GM23338 (cell line): ENCODE measurements around the gene MACO1. TPM values are rescaled to one million over a fixed set of nuclear protein-coding genes. Genes with fewer than 3 reads are reported as not detected.

Source experiments
- ATAC-seq: fragments of 200-7000 bp; cut with Tn5 transposase; 3 replicates; pipeline ENCODE4 v1.9.1; 2020
- DNase-seq: peaks from one replicate; pipeline ENCODE4 v3.0.0-alpha.2; 2015; ENCODE audit warnings: low spot score
- H2AFZ ChIP-seq: fragments of 200-600 bp; sonication (generic); 2 replicates; pipeline ENCODE4 v1.8.0; 2016; ENCODE audit warnings: antibody characterized with exemption, mild to moderate bottlenecking, moderate library complexity
- H3F3A ChIP-seq: fragments of 200-600 bp; sonication (generic); replicated peaks from 2 replicates; pipeline ENCODE4 v1.8.0; 2017; ENCODE audit warnings: antibody characterized with exemption, mixed run types, low read depth
- H3K27ac ChIP-seq: fragments of 200-600 bp; sonication (generic); 2 replicates; pipeline ENCODE4 v1.6.1; 2016; ENCODE audit warnings: low read depth
- H3K27me3 ChIP-seq: fragments of 200-600 bp; sonication (generic); 2 replicates; pipeline ENCODE4 v1.8.0; 2016; ENCODE audit warnings: mild to moderate bottlenecking, mixed run types, moderate library complexity; ENCODE audit not compliant: insufficient read depth
- H3K36me3 ChIP-seq: fragments of 200-600 bp; sonication (generic); 2 replicates; pipeline ENCODE4 v1.8.0; 2016; ENCODE audit warnings: mild to moderate bottlenecking; ENCODE audit not compliant: insufficient read depth
- H3K4me1 ChIP-seq: fragments of 200-600 bp; sonication (generic); 2 replicates; pipeline ENCODE4 v1.8.0; 2016; ENCODE audit warnings: mild to moderate bottlenecking, moderate library complexity; ENCODE audit not compliant: insufficient read depth
- H3K4me2 ChIP-seq: fragments of 200-600 bp; sonication (generic); 2 replicates; pipeline ENCODE4 v1.7.1; 2017; ENCODE audit warnings: mixed run types
- H3K4me3 ChIP-seq: fragments of 200-600 bp; sonication (generic); 2 replicates; pipeline ENCODE4 v1.6.1; 2016; ENCODE audit warnings: mixed run types
- H3K79me2 ChIP-seq: fragments of 200-600 bp; sonication (generic); replicated peaks from 2 replicates; pipeline ENCODE4 v1.8.0; 2017; ENCODE audit warnings: mild to moderate bottlenecking; ENCODE audit not compliant: insufficient read depth
- H3K9me2 ChIP-seq: fragments of 200-600 bp; sonication (generic); 2 replicates; pipeline ENCODE4 v1.8.0; 2017; ENCODE audit not compliant: insufficient read depth
- H4K20me1 ChIP-seq: fragments of 200-600 bp; sonication (generic); replicated peaks from 2 replicates; pipeline ENCODE4 v1.8.0; 2017; ENCODE audit warnings: mild to moderate bottlenecking; ENCODE audit not compliant: insufficient read depth
- H3K27ac Mint-ChIP-seq: 2 replicates; pipeline ENCODE4 v1.8.0; 2020; ENCODE audit warnings: inconsistent platforms, mild to moderate bottlenecking, moderate library complexity, mixed read lengths
- H3K27me3 Mint-ChIP-seq: 3 replicates; pipeline ENCODE4 v1.8.0; 2022; ENCODE audit warnings: low read depth, mild to moderate bottlenecking, moderate library complexity, mixed read lengths, inconsistent platforms; ENCODE audit not compliant: insufficient read depth, poor library complexity
- H3K36me3 Mint-ChIP-seq: 3 replicates; pipeline ENCODE4 v1.8.0; 2021; ENCODE audit warnings: low read depth, mild to moderate bottlenecking, inconsistent platforms, moderate library complexity, mixed read lengths
- H3K4me1 Mint-ChIP-seq: 3 replicates; pipeline ENCODE4 v1.8.0; 2020; ENCODE audit warnings: mild to moderate bottlenecking, inconsistent platforms, mixed read lengths
- H3K4me3 Mint-ChIP-seq: 3 replicates; pipeline ENCODE4 v1.8.0; 2021; ENCODE audit warnings: moderate library complexity, mild to moderate bottlenecking, inconsistent platforms, mixed read lengths
- H3K9me3 Mint-ChIP-seq: 3 replicates; pipeline ENCODE4 v1.8.0; 2020; ENCODE audit warnings: moderate library complexity, mild to moderate bottlenecking, inconsistent platforms, mixed read lengths
- CREB1 ChIP-seq: fragments of 250-450 bp; sonication (Bioruptor Pico); IDR thresholded peaks from 2 replicates; pipeline ENCODE4 v1.5.0; 2020; ENCODE audit warnings: low read depth, mild to moderate bottlenecking, moderate library complexity
- EZH2 ChIP-seq: fragments of 200-600 bp; sonication (generic); IDR thresholded peaks from one replicate; pipeline ENCODE4 v1.8.0; 2017; ENCODE audit warnings: antibody characterized with exemption, mild to moderate bottlenecking, low read depth; ENCODE audit not compliant: unreplicated experiment
- EZH2phosphoT487 ChIP-seq: fragments of 200-600 bp; sonication (generic); IDR thresholded peaks from one replicate; pipeline ENCODE4 v1.8.1; 2018; ENCODE audit warnings: antibody characterized with exemption; ENCODE audit not compliant: unreplicated experiment
- JUNB ChIP-seq: IDR thresholded peaks from one replicate; pipeline ENCODE4 v1.6.1; 2016; ENCODE audit warnings: antibody characterized with exemption; ENCODE audit not compliant: unreplicated experiment
- NANOG ChIP-seq: IDR thresholded peaks from 2 replicates; pipeline ENCODE4 v1.6.1; 2016; ENCODE audit warnings: antibody characterized with exemption, borderline replicate concordance
- POLR2AphosphoS5 ChIP-seq: IDR thresholded peaks from 2 replicates; pipeline ENCODE4 v1.6.1; 2016; ENCODE audit warnings: antibody characterized with exemption, low read depth
- STAT1 ChIP-seq: IDR thresholded peaks from one replicate; pipeline ENCODE4 v1.6.1; 2016; ENCODE audit warnings: antibody characterized with exemption; ENCODE audit not compliant: unreplicated experiment
- ZNF114 ChIP-seq: fragments of 250-450 bp; sonication (Bioruptor Pico); IDR thresholded peaks from 2 replicates; pipeline ENCODE4 v1.5.0; 2020; ENCODE audit warnings: mild to moderate bottlenecking, moderate library complexity
- ZNF331 ChIP-seq: fragments of 250-450 bp; sonication (Bioruptor Pico); IDR thresholded peaks from 2 replicates; pipeline ENCODE4 v1.5.0; 2020; ENCODE audit warnings: low read depth, mild to moderate bottlenecking, moderate library complexity
- polyA plus RNA-seq: library from polyadenylated mRNA; unstranded; fragments of >200 nt; fragmentation: Nextera tagmentation; extraction: Ambion mirVana; gene quantifications from 2 replicates; pipeline ENCODE4 v1.2.1, GENCODE V29; 2016
- total RNA-seq: library from RNA; depleted of rRNA; stranded (reverse); fragments of >200 nt; shearing (Covaris generic); gene quantifications from 2 replicates; pipeline ENCODE4 v1.2.3, GENCODE V29; 2014
- TF ChIP-seq, protein P1 (sequence below): IDR thresholded peaks from one replicate; pipeline ENCODE4 v1.6.1; 2018; ENCODE audit warnings: antibody characterized with exemption; ENCODE audit not compliant: unreplicated experiment
- TF ChIP-seq, protein P2 (sequence below), 2 experiments: fragments of 200-600 bp in 1 of 2; sonication (generic) in 1 of 2; conservative IDR thresholded peaks; 2 replicates each; pipeline versions ENCODE4 v1.5.1 to v1.6.1; 2016 to 2017; ENCODE audit warnings: antibody characterized with exemption in 2 of 2, low read depth in 2 of 2, mild to moderate bottlenecking in 2 of 2, moderate library complexity in 1 of 2
- TF ChIP-seq, protein P3 (sequence below): fragments of 250-450 bp; sonication (Bioruptor Pico); IDR thresholded peaks from 2 replicates; pipeline ENCODE4 v1.5.0; 2020; ENCODE audit warnings: mild to moderate bottlenecking, moderate library complexity
- TF ChIP-seq, protein P4 (sequence below): IDR thresholded peaks from 2 replicates; pipeline ENCODE4 v1.6.1; 2016; ENCODE audit warnings: antibody characterized with exemption

Gene MACO1
- total and polyA plus RNA-seq, 2 experiments from 2014 or later: 9.8 to 10.6 TPM

DNA sequence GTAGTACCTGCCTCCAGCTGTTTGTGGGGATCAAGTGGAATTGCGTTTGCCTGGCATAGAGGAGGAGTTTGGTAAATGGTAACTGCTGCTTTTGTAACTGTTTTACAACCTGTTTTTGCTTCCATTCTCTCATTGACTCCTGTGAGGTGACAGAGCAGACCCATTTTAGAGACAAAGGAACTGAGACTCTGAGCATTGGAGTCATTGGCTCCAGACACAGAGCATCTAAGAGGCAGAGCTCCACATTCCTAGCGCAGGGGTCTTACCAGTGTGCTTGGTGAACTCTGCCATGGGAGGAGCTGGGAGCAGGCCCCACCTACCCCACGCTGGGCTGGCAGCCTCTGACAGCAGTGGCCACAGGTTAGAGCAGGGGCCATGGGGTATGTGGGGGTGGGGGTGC is 115.1 kb downstream of the MACO1 start:
- Histone ChIP-seq H3K4me2 (no peak overlapping the region), H3F3A (0 out of 2 replicates have a peak, but pooled peaks cover 5% of the 10 kb centered on the region), H3K9me2 (no peaks in the 10 kb centered on the region), H3K27me3 (0 out of 2 replicates have a peak, but pooled peaks cover 7% of the 10 kb centered on the region), H3K79me2 (0 out of 2 replicates have a peak, but pooled peaks cover 4% of the 10 kb centered on the region), H2AFZ (no peak overlapping the region), H3K36me3 (no peaks in the 10 kb centered on the region), H3K4me1 (peaks cover 9% of the 10 kb centered on the region; the same call in 1 of the 2 replicates), H4K20me1 (peaks cover 12% of the 10 kb centered on the region; the same call in 1 of the 2 replicates), H3K4me3 (no peak overlapping the region), H3K27ac (no peak overlapping the region)
- DNase-seq (no peak), ATAC-seq (no peak)
- Mint-ChIP-seq H3K9me3 (no peaks in the 10 kb centered on the region; the same call in 2 of the 3 replicates), H3K36me3 (no peaks in the 10 kb centered on the region), H3K27me3 (peaks cover 8% of the 10 kb centered on the region), H3K27ac (no peak overlapping the region), H3K4me3 (no peak overlapping the region), H3K4me1 (peaks cover 10% of the 10 kb centered on the region)
- TF ChIP-seq POLR2AphosphoS5 (no peak), ZNF114 (CRISPR knock-in tag) (no peak), NANOG (no peak), CREB1 (CRISPR knock-in tag) (no peak), STAT1 (no peak), ZNF331 (CRISPR knock-in tag) (no peak), EZH2 (no peak), EZH2phosphoT487 (no peak), JUNB (no peak)
- TF ChIP-seq, protein P1, sequence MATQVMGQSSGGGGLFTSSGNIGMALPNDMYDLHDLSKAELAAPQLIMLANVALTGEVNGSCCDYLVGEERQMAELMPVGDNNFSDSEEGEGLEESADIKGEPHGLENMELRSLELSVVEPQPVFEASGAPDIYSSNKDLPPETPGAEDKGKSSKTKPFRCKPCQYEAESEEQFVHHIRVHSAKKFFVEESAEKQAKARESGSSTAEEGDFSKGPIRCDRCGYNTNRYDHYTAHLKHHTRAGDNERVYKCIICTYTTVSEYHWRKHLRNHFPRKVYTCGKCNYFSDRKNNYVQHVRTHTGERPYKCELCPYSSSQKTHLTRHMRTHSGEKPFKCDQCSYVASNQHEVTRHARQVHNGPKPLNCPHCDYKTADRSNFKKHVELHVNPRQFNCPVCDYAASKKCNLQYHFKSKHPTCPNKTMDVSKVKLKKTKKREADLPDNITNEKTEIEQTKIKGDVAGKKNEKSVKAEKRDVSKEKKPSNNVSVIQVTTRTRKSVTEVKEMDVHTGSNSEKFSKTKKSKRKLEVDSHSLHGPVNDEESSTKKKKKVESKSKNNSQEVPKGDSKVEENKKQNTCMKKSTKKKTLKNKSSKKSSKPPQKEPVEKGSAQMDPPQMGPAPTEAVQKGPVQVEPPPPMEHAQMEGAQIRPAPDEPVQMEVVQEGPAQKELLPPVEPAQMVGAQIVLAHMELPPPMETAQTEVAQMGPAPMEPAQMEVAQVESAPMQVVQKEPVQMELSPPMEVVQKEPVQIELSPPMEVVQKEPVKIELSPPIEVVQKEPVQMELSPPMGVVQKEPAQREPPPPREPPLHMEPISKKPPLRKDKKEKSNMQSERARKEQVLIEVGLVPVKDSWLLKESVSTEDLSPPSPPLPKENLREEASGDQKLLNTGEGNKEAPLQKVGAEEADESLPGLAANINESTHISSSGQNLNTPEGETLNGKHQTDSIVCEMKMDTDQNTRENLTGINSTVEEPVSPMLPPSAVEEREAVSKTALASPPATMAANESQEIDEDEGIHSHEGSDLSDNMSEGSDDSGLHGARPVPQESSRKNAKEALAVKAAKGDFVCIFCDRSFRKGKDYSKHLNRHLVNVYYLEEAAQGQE: no peak
- TF ChIP-seq, protein P2, sequence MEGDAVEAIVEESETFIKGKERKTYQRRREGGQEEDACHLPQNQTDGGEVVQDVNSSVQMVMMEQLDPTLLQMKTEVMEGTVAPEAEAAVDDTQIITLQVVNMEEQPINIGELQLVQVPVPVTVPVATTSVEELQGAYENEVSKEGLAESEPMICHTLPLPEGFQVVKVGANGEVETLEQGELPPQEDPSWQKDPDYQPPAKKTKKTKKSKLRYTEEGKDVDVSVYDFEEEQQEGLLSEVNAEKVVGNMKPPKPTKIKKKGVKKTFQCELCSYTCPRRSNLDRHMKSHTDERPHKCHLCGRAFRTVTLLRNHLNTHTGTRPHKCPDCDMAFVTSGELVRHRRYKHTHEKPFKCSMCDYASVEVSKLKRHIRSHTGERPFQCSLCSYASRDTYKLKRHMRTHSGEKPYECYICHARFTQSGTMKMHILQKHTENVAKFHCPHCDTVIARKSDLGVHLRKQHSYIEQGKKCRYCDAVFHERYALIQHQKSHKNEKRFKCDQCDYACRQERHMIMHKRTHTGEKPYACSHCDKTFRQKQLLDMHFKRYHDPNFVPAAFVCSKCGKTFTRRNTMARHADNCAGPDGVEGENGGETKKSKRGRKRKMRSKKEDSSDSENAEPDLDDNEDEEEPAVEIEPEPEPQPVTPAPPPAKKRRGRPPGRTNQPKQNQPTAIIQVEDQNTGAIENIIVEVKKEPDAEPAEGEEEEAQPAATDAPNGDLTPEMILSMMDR (conservative IDR thresholded peaks at IDR 0.05; ENCODE audit: low read depth in 2 of 2): no peak
- TF ChIP-seq, protein P3, sequence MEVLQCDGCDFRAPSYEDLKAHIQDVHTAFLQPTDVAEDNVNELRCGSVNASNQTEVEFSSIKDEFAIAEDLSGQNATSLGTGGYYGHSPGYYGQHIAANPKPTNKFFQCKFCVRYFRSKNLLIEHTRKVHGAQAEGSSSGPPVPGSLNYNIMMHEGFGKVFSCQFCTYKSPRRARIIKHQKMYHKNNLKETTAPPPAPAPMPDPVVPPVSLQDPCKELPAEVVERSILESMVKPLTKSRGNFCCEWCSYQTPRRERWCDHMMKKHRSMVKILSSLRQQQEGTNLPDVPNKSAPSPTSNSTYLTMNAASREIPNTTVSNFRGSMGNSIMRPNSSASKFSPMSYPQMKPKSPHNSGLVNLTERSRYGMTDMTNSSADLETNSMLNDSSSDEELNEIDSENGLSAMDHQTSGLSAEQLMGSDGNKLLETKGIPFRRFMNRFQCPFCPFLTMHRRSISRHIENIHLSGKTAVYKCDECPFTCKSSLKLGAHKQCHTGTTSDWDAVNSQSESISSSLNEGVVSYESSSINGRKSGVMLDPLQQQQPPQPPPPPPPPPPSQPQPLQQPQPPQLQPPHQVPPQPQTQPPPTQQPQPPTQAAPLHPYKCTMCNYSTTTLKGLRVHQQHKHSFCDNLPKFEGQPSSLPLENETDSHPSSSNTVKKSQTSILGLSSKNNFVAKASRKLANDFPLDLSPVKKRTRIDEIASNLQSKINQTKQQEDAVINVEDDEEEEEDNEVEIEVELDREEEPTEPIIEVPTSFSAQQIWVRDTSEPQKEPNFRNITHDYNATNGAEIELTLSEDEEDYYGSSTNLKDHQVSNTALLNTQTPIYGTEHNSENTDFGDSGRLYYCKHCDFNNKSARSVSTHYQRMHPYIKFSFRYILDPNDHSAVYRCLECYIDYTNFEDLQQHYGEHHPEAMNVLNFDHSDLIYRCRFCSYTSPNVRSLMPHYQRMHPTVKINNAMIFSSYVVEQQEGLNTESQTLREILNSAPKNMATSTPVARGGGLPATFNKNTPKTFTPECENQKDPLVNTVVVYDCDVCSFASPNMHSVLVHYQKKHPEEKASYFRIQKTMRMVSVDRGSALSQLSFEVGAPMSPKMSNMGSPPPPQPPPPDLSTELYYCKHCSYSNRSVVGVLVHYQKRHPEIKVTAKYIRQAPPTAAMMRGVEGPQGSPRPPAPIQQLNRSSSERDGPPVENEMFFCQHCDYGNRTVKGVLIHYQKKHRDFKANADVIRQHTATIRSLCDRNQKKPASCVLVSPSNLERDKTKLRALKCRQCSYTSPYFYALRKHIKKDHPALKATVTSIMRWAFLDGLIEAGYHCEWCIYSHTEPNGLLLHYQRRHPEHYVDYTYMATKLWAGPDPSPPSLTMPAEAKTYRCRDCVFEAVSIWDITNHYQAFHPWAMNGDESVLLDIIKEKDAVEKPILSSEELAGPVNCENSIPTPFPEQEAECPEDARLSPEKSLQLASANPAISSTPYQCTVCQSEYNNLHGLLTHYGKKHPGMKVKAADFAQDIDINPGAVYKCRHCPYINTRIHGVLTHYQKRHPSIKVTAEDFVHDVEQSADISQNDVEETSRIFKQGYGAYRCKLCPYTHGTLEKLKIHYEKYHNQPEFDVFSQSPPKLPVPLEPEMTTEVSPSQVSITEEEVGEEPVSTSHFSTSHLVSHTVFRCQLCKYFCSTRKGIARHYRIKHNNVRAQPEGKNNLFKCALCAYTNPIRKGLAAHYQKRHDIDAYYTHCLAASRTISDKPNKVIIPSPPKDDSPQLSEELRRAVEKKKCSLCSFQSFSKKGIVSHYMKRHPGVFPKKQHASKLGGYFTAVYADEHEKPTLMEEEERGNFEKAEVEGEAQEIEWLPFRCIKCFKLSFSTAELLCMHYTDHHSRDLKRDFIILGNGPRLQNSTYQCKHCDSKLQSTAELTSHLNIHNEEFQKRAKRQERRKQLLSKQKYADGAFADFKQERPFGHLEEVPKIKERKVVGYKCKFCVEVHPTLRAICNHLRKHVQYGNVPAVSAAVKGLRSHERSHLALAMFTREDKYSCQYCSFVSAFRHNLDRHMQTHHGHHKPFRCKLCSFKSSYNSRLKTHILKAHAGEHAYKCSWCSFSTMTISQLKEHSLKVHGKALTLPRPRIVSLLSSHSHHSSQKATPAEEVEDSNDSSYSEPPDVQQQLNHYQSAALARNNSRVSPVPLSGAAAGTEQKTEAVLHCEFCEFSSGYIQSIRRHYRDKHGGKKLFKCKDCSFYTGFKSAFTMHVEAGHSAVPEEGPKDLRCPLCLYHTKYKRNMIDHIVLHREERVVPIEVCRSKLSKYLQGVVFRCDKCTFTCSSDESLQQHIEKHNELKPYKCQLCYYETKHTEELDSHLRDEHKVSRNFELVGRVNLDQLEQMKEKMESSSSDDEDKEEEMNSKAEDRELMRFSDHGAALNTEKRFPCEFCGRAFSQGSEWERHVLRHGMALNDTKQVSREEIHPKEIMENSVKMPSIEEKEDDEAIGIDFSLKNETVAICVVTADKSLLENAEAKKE: no peak
- TF ChIP-seq, protein P4, sequence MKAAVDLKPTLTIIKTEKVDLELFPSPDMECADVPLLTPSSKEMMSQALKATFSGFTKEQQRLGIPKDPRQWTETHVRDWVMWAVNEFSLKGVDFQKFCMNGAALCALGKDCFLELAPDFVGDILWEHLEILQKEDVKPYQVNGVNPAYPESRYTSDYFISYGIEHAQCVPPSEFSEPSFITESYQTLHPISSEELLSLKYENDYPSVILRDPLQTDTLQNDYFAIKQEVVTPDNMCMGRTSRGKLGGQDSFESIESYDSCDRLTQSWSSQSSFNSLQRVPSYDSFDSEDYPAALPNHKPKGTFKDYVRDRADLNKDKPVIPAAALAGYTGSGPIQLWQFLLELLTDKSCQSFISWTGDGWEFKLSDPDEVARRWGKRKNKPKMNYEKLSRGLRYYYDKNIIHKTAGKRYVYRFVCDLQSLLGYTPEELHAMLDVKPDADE: no peak
